Measurements from ENCODE around the gene GABRD.

DNA sequence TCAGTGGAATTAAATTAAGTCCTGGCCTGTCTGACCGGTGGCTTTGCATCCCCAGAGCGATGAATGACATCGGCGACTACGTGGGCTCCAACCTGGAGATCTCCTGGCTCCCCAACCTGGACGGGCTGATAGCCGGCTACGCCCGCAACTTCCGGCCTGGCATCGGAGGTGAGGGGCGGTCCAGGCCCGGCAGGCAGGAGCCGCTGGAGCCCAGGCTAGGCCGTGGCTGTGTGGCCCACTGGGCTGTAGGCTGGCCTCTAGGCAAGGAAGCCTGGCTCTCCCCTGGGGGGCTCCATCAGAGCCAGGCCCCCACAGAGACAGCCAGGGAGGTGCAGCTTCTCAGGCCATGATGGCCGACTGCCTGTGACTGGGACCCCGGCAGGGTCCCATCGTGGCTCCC is 5.7 kb downstream of the GABRD start:
- TF ChIP-seq ZNF274 (IDR thresholded peaks at IDR 0.05; ENCODE audit: low read depth, low read length): no peak
- TF ChIP-seq YY1 (IDR thresholded peaks at IDR 0.05; ENCODE audit: insufficient read depth, insufficient read length): no peak
- TF ChIP-seq SUZ12 (IDR thresholded peaks at IDR 0.05; ENCODE audit: extremely low read depth, insufficient read depth, insufficient read length): no peak

Measured in NT2/D1 (cell line).